PC-9 (cell line): ENCODE results near the gene ETNK2. TPM values are rescaled to one million over a fixed set of nuclear protein-coding genes. Genes with fewer than 3 reads are reported as not detected.

Experiments used
- BruUV-seq: library from RNA; stranded (reverse); fragments of 400-500 nt; replicated peaks from 2 replicates; lab custom pipeline; 2021; lab: Mats Ljungman, UMichigan
- CTCF ChIA-PET: fragments of 300-600 bp; sonication (Branson Sonifier 250); formaldehyde crosslinking; loops from one replicate; lab custom pipeline; 2022; ENCODE audit warnings: antibody characterized with exemption; lab: Charles Lee
- POLR2A ChIA-PET: fragments of 300-600 bp; sonication (Branson Sonifier 250); formaldehyde crosslinking; loops from one replicate; lab custom pipeline; 2022; ENCODE audit warnings: antibody characterized with exemption; ENCODE audit not compliant: unreplicated experiment; lab: Charles Lee
- DNase-seq, 2 experiments: peaks; one replicate each; pipeline versions ENCODE4 v3.0.0 to v3.0.0-alpha.2; 2015 to 2022; ENCODE audit warnings: mixed read lengths in 1 of 2
- H2AFZ ChIP-seq: fragments of 200-600 bp; sonication (generic); 2 replicates; pipeline ENCODE4 v1.8.1; 2017; ENCODE audit warnings: antibody characterized with exemption
- H3F3A ChIP-seq: fragments of 200-600 bp; sonication (generic); 2 replicates; pipeline ENCODE4 v1.8.1; 2017; ENCODE audit warnings: antibody characterized with exemption, mild to moderate bottlenecking, low read depth; ENCODE audit not compliant: insufficient read depth
- H3K27ac ChIP-seq: fragments of 200-600 bp; sonication (generic); 2 replicates; pipeline ENCODE4 v1.6.1; 2016; ENCODE audit warnings: mixed run types
- H3K27me3 ChIP-seq: fragments of 200-600 bp; sonication (generic); 2 replicates; pipeline ENCODE4 v1.6.1; 2016; ENCODE audit warnings: low read depth, mixed run types; ENCODE audit not compliant: insufficient read depth
- H3K36me3 ChIP-seq: fragments of 200-600 bp; sonication (generic); 2 replicates; pipeline ENCODE4 v1.6.1; 2016; ENCODE audit warnings: low read depth, mixed run types
- H3K4me1 ChIP-seq: fragments of 200-600 bp; sonication (generic); replicated peaks from 2 replicates; pipeline ENCODE4 v1.6.1; 2016; ENCODE audit warnings: mixed run types; ENCODE audit not compliant: insufficient read depth
- H3K4me2 ChIP-seq: fragments of 200-600 bp; sonication (generic); 2 replicates; pipeline ENCODE4 v1.6.1; 2017; ENCODE audit warnings: mixed run types
- H3K4me3 ChIP-seq: fragments of 200-600 bp; sonication (generic); 2 replicates; pipeline ENCODE4 v1.6.1; 2016; ENCODE audit warnings: mixed run types
- H3K79me2 ChIP-seq: fragments of 200-600 bp; sonication (generic); 2 replicates; pipeline ENCODE4 v1.6.1; 2017; ENCODE audit warnings: low read depth, mixed run types
- H3K9me2 ChIP-seq: fragments of 200-600 bp; sonication (generic); 2 replicates; pipeline ENCODE4 v1.8.1; 2017; ENCODE audit warnings: mild to moderate bottlenecking; ENCODE audit not compliant: insufficient read depth
- H3K9me3 ChIP-seq: fragments of 200-600 bp; sonication (generic); 2 replicates; pipeline ENCODE4 v1.8.1; 2016; ENCODE audit warnings: low read depth; ENCODE audit not compliant: insufficient read depth
- H4K20me1 ChIP-seq: fragments of 200-600 bp; sonication (generic); 2 replicates; pipeline ENCODE4 v1.8.1; 2017; ENCODE audit not compliant: insufficient read depth
- CTCF ChIP-seq: fragments of 200-600 bp; sonication (generic); conservative IDR thresholded peaks from 2 replicates; pipeline ENCODE4 v1.6.1; 2017; ENCODE audit warnings: mixed run types, antibody characterized with exemption, mild to moderate bottlenecking, moderate library complexity
- EZH2 ChIP-seq: fragments of 200-600 bp; sonication (generic); IDR thresholded peaks from 2 replicates; pipeline ENCODE4 v1.8.0; 2017; ENCODE audit warnings: antibody characterized with exemption, low read depth
- intact Hi-C: fragments of 100-400 bp; cut with micrococcal nuclease; formaldehyde crosslinking; loops from one replicate; pipeline ENCODE4 v1.10.0; 2022; ENCODE audit not compliant: unreplicated experiment
- total RNA-seq: library from RNA; stranded (reverse); gene quantifications from 2 replicates; pipeline ENCODE4 v1.2.3, GENCODE V29; 2021

Gene ETNK2
- total RNA-seq, 1 experiment from 2014 or later, result 16.3 TPM

GRCh38 chr1:204194771-204195170 lies 42.9 kb upstream of the ETNK2 start:
- ChIA-PET CTCF (no interaction called here), POLR2A (no interaction called here)
- no peaks in the 10 kb centered on the region for H3K27me3 ChIP-seq
- H3K4me3 ChIP-seq, result no peak overlapping the region
- DNase-seq, result no peak
- H3K27ac ChIP-seq, result no peak overlapping the region
- no peak overlapping the region for H2AFZ ChIP-seq
- TF ChIP-seq CTCF, result no peak
- no peak for TF ChIP-seq EZH2
- peaks cover 48% of the 10 kb centered on the region for H3K4me1 ChIP-seq
- no peaks in the 10 kb centered on the region for H3K36me3 ChIP-seq
- H3K9me3 ChIP-seq, result no peaks in the 10 kb centered on the region
- intact Hi-C loops, result no loop called here
- no peaks in the 10 kb centered on the region for H3K9me2 ChIP-seq
- BruUV-seq, result no TSS peak
- H3F3A ChIP-seq, result peaks cover 35% of the 10 kb centered on the region
- H4K20me1 ChIP-seq, result no peaks in the 10 kb centered on the region
- H3K4me2 ChIP-seq, result no peak overlapping the region
- H3K79me2 ChIP-seq, result no peaks in the 10 kb centered on the region

GRCh38 chr1:204194080-204194479 lies 42.2 kb upstream of the ETNK2 start:
- no peak overlapping the region for H3K4me3 ChIP-seq
- no peaks in the 10 kb centered on the region for H3K36me3 ChIP-seq
- H3F3A ChIP-seq, result peaks cover 28% of the 10 kb centered on the region
- no peaks in the 10 kb centered on the region for H3K9me2 ChIP-seq
- DNase-seq, result no peak
- no peak overlapping the region for H2AFZ ChIP-seq
- H3K79me2 ChIP-seq, result no peaks in the 10 kb centered on the region
- ChIA-PET CTCF (no interaction called here), POLR2A (no interaction called here)
- BruUV-seq, result no TSS peak
- no peaks in the 10 kb centered on the region for H4K20me1 ChIP-seq
- TF ChIP-seq EZH2 (no peak), CTCF (no peak)
- intact Hi-C loops, result no loop called here
- H3K4me1 ChIP-seq, result peaks cover 41% of the 10 kb centered on the region
- H3K27ac ChIP-seq, result no peak overlapping the region
- no peaks in the 10 kb centered on the region for H3K9me3 ChIP-seq
- H3K27me3 ChIP-seq, result no peaks in the 10 kb centered on the region
- no peak overlapping the region for H3K4me2 ChIP-seq

- H4K20me1 ChIP-seq, result no peaks in the 10 kb centered on the region
Measured at GRCh38 chr1:204192589-204193352, 40.9 kb upstream of the ETNK2 start.

More at GRCh38 chr1:204192589-204193352, 40.9 kb upstream of the ETNK2 start:
- intact Hi-C loops, result no loop called here
- no peaks in the 10 kb centered on the region for H3K36me3 ChIP-seq
- H3K4me2 ChIP-seq, result peak overlapping the region; percentile 6; the same call in 1 of the 2 replicates
- peaks cover 17% of the 10 kb centered on the region; the same call in 1 of the 2 replicates for H3F3A ChIP-seq
- no peak overlapping the region for H3K27ac ChIP-seq
- H3K9me3 ChIP-seq, result no peaks in the 10 kb centered on the region
- ChIA-PET CTCF (interaction anchor here (0.9 kb wide), 1 partner anchor 30 kb away, joined by 3 read pairs; no protein-coding TSS in a partner anchor), POLR2A (no interaction called here)
- peaks cover 30% of the 10 kb centered on the region for H3K4me1 ChIP-seq
- H2AFZ ChIP-seq, result no peak overlapping the region
- no TSS peak for BruUV-seq
- H3K4me3 ChIP-seq, result no peak overlapping the region
- H3K9me2 ChIP-seq, result no peaks in the 10 kb centered on the region
- H3K79me2 ChIP-seq, result no peaks in the 10 kb centered on the region
- TF ChIP-seq EZH2 (no peak), CTCF (no peak)
- H3K27me3 ChIP-seq, result no peaks in the 10 kb centered on the region
- DNase-seq, result no peak
